ENCODE data around the gene ECM2.

Gene ECM2

DNA sequence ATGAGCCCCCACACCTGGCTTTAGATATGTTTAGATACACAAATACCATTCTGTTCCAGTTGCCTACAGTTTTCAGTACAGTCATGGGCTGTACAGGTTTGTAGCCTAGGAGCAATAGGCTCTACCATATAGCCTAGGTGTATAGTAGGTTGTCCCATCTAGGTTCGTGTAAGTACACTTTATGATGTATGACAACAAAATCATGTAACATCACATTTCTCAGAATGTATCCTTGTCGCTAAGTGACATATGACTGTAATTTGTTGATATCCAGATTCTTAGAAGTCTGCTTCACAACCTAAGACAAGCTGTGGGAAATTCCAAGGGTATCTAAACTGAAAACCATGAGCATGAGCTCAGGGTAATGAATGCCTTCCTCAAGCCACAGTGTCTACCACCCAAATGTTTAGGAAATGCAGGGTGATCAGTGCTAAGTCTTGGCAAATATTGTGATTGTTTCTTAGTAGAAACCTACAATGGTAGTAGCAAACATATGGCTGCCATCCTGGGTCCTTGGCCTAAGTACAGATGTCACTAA is 8.4 kb downstream of the ECM2 start:
- DNase-seq = no peak

DNA sequence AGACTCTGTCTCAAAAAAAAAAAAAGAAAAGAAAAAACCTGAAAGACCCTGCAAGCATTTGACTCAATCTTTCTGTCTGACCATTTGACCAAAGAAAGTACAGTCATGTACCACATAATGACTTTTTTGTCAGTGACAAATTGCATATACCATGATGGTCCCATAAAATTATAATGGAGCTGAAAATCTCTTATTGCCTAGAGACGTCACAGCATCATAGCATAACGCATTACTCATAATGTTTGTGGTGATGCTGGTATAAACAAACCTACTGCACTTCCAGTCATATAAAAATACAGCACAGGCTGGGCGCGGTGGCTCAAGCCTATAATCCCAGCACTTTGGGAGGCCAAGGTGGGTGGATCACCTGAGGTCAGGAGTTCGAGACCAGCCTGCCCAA is 10.5 kb downstream of the ECM2 start:
- no peak for DNase-seq

DNA sequence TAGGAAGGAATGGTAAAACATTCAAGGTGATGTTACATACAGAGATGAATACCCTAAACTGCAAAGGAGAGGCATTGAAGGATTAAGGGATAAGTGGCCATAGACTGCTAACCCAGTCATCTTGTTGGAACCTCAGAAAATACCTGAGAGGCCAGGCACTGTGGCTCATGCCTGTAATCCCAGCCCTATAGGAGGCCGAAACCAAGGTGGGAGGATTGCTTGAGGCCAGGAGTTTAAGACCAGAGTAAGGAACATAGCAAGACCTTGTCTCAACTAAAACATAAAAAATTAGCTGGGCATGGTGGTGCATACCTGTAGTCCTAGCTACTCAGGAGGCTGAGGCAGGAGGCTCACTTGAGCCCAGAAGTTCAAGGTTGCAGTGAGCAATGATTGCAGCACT is 10.9 kb downstream of the ECM2 start:
- no peak for DNase-seq

DNA sequence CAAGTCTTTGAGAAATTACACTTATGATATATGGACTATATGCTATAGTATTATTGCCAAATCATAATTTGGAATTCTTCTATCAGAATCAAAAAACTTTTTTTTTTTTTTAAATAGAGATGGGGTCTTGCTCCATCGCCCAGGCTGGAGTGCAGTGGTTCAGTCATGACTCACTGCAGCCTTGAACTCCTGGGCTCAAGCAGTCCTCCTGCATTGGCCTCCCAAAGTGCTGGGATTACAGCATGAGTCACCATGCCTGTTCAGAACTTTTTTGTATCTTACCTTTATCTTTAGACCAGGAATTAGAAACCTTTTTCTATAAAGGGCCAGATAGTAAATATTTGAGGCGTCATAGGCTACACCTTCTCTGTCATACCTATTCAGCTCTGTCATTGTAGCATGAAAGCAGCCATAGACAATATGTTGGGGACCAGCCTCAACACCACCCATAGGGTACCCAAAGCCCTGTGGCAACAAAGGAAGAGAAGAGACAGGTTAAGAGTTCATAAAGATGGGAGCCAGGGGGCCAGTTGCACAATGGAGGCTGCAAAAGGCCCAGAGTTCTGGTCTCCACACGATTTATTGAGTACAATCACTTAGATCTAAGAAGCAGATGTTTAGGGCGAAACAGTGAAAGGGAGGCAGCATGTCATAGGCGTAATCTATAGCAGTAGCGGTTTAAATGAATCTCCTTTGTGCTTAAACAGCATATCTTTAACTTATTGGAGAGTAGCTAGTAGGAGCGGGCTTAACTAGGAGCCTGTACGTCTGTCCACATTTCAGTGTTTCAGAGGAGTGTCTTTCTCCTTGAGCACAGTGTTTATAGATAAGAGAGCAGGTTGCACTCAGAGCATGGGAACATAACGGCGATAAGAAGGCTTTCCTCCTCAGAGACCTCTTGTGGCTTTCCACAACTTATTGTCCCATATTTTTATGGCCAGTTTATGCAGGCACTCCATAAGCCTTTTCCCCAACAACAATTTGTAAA is 12.5 kb downstream of the ECM2 start:
- DNase-seq = no peak

DNA sequence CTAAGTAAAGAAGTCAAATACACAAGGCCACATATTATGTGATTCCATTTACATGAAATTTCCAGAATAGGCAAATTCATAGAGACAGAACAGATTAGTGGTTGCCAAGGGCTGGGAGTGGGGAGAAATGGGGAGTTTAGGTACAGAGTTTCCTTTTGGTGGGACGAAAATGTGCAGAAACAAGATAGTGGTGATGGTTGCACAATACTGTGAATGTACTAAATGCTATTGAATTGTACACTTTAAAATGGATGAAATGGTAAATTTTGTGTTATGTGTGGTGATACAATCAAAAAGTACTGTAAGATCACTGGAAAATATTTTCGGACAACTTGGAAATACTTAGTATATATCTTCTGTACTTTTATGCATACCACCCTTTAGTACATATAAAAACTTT is 15.0 kb downstream of the ECM2 start:
- DNase-seq = no peak

DNA sequence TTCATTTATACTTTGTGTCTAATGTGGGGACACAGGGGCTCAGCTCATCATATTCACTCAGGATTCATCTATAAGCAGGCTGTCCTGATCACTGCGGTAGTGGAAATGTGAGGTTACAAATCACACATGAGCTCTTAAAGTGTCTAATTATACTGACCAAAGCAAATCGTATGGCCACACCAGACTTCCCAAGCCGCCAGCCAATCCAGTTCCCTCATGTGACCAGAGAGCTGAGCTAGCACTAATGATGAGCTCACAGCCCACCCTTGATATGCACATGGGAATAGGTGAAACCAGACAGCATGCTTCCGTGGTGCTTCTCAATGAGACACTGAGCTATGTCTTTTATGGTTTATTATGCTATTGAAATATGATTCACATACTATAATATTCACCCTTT is 17.6 kb downstream of the ECM2 start:
- DNase-seq = no peak

DNA sequence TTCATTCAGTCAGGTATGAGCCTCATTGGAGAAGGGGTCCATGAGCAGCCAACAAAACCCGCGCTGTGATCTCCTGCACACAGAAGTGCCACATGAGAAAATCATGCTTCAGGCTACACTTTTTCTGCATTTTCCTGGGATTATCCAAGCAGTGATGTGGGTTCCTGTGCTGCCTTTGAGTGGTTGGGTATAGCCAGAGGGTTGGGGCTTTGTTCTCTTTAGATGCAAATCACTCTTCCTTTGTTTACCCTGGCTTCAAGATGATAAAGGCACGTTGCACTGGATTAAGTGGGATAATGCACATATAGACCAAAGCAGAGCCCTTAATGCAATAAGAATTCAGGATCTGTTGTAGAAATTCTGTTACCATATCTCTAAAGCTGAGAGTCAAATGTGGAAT is 18.7 kb downstream of the ECM2 start:
- no peak for DNase-seq

DNA sequence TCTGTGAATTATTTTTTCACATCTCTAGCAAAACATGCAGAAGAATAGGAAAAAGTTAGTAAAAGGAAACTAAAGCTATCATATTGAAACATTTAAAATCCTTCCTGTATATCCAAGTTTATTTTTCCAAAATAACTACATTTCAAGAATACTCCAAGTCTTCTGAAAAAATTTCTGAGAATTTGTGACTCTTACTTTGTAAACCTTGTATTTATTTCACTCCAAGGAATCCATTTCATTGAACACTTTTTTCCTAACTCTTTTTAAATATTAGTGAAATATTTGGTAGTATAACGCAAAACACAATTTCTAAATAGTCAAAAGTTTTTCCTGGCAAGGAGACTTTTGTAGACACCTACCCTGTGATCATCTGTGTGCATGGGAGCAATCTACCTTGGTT is 19.3 kb downstream of the ECM2 start:
- no peak for DNase-seq

DNA sequence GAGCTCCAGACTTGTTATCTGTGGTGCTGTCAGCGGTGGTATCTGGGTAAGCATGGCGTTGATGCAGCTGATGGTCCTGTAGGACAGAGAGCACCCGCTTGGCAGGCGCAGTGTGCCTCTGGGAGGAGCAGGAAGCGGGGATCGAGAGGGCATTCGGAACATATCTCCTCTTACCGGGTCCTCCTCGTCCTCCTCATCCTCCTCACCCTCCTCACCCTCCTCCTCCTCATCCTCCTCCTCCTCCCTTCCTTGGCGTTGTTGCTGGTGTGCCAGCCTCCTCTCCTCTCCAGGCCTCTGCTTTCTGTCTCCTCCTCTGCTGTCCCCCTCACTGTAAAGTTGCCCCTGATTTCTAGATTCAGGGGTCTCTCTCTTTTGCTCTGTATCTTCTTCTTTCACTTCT is 21.2 kb downstream of the ECM2 start:
- DNase-seq = no peak

DNA sequence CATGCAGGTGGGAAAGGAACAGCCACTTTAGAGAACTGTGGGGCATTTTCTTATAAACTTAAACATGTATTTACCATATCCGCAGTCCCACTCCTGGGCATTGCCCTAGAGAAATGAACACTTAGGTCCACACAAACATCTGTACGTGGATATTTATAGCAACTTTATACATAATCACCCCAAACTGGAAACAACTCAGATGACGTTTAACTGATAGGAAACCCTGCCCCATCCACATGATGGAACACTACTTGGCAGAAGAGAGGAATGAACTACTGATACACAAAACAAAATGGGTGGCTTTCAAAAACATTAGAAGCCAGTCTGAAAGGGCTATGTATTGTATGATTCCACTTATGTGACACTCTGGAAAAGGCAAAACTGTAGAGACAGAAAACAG is 22.4 kb downstream of the ECM2 start:
- no peak for DNase-seq

DNA sequence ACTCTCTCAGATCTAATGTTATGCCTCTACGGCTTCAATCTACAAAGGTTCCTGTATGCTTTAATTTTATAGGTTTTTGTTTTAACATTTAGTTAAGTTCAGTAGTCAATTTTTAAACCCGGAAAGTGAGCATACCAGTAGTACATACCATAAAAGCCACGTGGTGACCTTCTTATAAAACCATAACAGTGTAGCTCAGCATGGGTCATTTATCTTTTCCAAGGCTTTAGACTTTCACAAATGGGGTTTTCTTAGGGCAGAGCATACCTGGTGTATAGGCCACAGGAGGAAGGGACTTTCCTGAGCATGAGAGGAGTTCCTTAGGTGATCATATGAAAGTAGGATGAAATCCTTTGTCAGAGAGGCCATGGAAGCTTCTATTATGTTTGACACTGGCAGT is 23.2 kb downstream of the ECM2 start:
- no peak for DNase-seq

DNA sequence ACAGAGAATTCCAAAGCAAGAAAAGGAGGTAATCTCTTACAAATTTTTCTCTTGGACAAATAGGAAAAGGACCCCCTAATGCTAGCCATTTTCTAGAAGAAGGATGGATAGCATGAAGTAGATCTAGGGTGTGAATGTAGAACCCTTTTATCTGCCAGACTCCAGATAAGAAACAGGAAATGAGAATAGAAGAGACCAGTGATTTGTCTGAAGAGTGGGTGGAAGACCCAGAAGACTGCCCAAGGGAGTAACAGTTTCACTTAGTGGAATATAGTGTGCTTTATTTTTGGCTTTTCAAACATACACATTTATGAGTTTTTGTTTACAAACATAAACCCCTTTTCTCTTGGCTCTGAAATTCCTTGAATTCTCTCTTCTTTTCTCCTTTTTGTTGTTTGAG is 25.0 kb downstream of the ECM2 start:
- DNase-seq = no peak

DNA sequence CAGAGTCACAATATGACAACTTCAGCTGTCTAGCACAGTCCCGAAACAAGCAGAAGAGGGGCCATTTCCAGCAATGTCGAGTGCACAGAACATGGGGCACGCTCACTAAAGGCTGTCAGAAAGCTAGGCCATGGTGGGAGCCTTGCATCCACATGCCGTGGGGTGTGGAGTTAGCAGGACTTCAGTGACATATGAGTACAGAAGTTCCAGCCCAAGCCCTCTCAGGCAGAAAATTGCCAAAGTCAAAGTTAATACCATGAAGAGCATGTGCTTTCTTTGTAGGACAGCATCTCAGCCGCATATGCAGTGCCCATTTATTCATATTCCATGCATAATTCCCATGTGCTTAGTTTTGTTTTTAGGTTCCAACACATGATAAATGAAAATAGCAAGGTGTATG is 26.7 kb downstream of the ECM2 start:
- DNase-seq = no peak

DNA sequence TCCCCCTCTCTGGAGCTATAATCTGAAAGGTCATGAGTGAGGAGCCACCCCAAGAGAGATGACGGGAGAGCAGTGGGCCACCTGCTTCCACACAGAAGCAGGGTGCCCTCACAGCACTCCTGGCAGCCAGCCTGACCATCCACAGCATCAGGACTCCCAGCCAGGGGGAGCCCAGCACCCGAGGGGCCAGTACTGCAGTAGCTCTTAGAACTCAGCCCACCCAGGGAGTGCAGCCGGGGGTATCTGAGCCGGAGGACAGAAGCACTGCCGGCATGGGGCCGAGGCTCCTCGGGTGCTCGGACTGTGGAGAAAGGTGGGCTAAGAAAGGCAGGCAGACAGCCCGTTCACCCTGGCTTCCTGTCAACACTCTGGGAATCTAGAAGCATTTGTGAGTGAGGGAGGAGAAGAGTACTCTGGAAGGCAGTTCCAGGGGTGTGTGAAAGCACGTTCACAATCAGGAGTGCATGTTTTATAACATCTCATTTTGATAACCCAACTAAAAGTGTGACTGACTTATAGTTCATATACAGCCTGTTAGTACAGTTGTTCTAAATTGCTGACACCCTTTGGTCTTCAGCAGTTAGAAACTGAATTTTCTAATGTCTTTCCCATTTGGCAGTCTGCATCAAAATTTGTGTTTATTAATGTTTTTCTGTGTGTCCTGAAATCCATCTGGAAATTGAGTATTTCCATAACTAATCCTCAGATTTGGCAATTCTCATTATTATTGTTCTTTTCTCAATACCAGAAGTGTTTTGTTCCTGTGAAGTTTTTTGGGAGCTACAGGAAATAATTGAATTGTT is 27.6 kb downstream of the ECM2 start:
- no peak for DNase-seq

DNA sequence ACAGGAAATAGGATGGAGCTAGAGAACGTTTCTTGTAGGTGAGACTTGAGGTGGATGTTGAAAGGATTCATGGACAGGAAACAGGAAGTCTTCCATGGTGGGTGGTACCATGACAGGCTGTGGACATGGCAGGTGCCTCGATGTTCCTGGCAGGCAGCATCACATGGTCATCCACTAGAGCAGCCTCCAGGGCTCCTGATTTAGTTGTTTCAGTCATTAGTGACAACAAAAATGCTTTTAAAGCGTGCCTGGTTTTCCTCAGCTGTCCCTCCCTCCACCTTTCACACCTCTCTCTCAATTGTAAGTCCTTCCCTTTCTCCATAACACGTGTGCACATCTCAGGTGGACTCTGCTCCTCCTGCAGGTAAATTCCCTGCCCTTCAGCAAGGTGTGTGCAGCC is 28.3 kb downstream of the ECM2 start:
- no peak for DNase-seq

DNA sequence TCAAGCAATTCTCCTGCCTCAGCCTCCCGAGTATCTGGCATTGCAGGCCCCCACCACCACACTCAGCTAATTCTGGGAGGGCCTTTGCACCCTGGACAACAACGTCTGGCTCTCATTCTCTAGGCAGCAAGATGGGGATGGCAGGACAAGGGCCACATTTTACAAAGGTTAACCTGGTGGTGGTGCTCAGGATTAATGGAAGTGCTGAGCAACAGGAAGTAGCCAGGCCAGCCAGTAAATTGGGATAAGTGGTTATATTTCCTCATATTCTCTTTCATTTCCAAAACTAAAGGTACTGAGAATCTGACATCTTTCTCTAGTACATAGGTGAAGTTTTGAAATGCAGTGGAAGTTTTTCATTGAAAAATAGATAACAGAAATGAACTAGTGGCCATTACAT is 28.8 kb downstream of the ECM2 start:
- DNase-seq = no peak

DNA sequence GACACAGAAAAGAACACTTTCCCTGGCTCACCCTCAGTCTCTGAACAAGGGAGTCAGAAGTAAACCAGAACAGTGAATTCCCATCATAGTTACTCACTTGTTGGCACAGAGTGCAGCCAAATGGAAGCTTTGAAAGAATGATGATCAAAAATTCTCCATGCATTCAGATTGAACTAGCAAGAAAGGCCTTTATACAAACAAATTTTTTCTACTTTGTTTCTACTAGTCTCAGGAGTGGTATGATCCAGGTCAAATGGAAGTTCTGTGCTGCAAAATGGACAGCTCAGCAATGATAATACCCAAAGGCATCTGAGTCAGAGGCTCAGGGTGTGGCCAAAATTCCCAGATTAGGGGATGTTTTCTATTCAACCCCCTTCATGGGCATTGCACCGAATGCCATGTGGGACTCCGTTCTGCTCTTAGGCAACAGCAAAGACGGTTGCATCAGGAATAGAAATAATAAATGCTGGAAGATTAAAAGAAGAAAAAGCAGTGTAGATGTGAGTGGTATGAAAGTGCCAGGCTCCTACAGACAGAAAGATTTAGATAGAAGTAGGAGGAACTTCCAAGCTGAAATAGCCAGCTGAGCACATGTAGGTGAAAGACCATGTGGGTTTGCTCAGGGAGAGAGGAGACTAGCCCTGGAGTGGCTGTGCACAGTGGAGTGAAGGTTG is 29.5 kb downstream of the ECM2 start:
- peak; percentile 68 for DNase-seq

DNA sequence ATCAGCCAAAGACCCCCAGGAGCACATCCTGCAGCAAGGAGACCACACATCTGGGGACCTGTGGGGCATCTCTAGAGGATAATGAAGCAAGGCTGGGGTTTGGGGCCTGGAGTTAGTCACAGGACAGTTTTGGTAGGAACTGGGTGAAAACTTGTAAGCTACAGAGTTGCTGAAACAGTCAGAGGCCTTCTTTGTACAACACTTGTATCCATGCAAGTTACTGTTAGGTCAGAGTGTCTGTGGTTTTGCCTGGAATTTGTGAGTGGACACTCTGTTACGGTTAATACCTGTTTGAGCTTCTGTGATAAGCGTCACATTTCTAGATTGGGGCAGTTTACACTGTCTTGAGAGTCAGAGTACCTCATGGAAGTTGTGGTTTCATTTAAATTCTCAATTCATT is 30.9 kb downstream of the ECM2 start:
- DNase-seq = no peak

DNA sequence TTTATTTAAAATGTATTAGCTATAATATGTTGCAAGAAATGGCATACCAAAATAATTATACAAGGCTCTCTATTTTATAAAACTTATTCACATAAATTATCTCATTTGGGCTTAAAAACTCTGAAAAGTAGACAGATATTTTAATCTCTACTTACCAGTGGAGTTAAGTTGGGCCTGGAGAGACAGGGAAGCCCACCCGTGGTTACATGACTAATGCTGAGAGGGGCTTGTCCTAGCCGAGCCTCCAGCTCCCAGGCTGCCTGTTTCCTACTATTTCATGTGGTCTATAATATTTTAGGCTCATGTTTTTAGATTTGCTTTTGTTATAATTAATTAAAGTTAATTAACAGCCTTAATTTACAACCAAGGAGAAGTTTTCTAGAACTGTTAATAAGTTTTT is 32.6 kb downstream of the ECM2 start:
- DNase-seq = no peak

DNA sequence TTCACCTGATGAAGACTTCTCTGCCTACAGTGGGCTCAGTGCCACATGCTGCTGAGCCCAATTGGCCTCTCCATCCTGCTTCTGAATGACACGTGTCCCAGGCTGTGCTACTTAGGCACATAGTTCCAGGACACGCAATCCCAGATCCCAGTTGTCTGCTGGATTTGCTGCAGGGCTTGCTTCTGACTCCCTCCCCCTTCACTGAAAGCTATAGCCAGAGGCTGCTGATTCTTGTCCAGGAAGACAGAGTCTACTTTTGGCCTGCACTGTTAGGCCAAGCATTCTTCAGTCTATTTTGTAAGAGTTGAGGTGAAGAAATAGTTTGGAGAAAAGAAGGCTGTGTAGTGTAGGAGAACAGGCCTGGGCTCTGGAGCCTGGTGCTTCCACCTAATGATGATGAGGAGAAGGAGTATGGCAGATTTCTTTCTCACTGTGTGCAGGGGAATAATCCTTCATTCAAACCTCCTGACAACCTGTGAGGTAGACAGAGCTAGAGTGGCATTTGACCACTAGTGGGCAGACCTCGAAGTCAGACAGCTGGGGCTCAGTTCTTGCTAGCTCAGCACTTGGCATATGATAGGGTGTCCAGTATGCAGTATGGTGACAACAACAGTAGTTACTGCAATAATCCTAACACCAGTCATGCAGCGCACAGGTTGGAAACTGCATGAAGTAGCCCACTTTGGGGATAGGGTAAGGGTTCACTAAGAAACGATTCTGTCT is 34.0 kb downstream of the ECM2 start:
- no peak for DNase-seq

DNA sequence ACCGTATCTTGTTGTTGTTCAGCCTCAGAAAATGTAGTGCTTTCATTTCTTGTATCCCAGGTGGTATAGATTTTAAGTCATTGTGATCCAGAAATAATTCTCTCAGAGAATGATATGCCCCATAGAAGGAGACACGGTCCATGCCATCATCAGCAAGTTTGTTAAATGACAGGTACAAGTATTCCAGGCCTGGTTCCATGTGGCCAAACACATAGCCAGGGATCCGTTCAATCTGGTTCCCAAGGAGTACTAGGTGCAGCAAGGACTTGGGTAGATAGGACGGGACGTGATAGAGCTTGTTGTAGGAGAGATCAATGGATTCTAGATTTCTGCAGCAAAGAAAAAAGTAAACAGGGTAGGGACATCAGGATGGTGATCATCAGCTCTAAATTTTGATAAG is 35.1 kb downstream of the ECM2 start:
- DNase-seq = no peak

DNA sequence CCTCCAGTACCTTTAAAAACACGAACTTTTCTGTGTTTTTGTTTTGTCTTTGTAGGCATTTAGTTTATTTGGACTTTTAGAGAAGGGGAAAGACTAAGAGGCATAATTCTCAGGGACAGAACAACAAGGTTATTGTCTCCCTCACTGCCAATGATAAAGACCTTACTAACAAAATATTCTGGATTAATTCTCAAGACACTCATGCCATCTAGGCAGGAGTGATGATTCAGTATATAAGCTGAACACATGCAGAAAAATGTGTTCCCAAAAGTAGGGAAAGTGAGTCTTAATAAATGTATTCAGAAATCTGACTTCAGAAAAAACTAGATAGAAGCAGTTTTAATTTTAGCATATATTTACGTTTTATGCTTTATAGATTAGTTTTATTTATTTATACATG is 36.1 kb downstream of the ECM2 start:
- no peak for DNase-seq

Data from kidney glomerular epithelial cell (primary cell).